ENCODE data around the gene TBX4.
"Not testable (repeated sequence)": the region's sequence is repeated elsewhere in the genome, so short reads cannot be mapped to it uniquely, and the experiment has no call there.

The TBX4 gene

DNA sequence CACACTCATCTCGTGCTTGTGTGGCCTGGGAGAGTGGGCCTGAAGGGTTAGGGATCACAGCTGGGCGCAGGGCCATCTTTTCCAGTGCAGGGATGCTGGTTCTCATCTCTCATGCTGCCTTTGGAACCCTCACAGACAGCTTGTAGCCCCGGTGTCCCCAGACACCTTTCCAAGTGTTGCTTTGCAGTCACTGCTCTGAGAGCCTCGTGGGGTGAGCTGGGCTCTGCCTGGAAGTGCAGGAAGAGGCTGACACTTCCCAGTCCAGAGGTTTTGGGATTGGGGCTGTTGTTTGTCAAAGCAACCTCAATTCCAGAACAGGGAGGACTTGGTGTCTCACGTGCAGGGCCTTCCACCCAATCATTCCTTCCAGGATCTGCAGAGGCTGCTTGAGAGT, 28.2 kb downstream of the TBX4 start:
- no peak for DNase-seq (ENCODE audit: low read depth in 2 of 3, low spot score in 2 of 3)

DNA sequence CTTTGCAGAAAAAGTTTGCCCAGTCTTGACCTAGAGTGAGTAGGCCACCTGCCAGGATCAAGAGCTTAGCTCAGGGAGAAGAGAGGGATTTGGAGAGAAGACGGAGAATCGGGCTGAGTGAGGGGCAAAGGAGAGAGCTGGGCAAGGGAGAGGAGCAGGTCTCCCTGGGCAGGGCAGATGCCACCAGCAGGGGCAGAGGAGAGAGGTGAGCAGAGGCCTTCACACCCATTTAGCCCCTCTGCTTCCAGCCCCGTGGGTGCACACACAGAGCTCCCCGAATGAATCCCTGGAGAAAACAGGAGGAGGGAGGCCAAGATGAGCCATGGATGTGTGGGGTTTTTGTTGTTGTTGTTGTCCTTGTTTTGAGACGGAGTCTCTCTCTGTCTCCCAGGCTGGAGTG, 29.2 kb downstream of the TBX4 start:
- DNase-seq (ENCODE audit: low read depth in 2 of 3, low spot score in 2 of 3), result no peak

DNA sequence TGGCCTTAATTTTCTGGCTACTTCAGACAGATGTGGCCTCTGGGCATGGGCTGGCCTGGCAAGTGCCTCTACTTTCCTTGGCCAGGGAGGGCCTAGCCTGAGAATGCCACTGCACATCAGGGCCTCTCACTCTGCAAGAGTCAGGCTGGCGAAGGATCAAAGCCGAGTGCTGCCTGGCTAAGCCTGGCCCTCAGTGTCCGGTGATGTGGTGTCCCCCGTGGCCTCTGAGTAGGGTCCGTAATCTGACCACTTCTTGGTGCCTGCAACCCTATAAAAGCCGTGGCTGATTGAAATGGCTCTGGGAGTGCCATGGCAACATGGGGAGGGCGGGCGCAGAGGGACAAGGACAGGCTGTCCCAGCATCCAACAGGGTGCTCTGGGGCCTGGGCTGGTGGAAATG, 30.2 kb downstream of the TBX4 start:
- no peak for DNase-seq (ENCODE audit: low read depth in 2 of 3, low spot score in 2 of 3)

DNA sequence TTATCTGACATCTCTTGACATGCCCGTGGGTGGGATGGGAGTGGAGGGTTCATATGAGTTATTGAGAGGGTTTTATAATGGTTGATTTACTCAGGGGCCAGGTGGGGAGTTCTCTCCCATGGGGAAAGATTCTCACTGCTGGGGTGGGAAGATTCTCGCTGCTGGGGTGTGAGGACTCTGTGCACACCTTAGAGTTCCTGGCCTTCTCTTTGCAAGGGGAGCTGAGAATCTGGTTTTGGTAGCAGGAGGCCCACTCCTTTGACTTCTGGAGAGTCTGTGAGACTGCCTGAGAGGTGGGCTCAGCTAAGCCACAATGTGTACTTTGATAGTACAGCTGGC, 31.5 kb downstream of the TBX4 start:
- DNase-seq (ENCODE audit: low read depth in 2 of 3, low spot score in 2 of 3), result no peak

DNA sequence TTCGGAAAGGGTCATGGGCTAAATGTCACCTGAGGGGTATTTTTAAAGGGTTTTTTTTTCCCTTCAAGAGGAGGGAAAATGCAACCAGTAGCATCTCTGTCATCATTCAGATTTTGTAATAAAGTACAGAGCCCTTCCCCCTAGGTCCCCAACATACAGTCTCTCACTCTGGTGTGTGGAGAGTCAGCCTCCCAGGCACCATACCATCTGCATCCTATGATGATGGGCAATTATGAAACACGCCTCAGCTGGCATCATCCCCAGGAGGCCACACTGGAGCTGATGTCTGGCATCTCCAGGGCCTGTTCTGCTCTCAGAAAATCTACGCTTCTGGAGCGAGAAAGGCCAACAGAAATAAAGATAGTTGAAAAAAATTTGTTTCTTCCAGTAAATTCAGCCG, 32.0 kb downstream of the TBX4 start:
- no peak for DNase-seq (ENCODE audit: low read depth in 2 of 3, low spot score in 2 of 3)

DNA sequence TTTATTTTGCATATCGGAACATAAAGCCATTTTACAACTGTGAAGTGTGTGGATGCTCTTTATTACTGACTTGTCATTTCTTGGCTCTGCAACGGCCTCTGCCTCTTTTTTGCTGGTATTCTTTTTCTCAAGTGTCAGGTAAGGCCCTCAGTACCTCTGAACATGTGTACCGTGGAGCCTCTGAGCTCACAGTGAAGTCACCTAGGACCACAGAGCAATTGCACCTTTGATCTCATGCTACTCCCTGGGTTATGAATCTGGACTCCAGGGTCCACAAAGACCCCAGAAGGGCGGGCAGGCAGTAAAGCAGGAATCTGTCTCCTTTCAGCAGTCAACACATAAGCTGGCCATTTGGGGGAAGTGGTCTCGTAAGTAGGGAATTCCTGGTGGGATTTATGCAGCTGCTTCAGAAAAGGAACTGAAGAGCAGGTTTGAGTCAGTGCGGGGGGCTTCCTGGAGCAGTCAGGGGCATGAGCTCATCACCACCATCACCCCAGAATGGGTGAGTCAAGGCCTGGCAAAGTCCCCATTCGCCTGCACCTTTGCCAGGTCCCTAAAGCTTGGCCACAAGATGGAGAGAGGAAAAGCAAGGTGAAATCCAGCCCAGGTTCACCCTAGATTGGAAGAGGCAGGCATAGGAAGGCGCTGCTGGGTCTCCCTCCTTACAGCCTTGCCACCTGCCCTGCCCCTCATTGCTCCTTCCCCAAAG, 33.0 kb downstream of the TBX4 start:
- no peak for DNase-seq (ENCODE audit: low read depth in 2 of 3, low spot score in 2 of 3)

DNA sequence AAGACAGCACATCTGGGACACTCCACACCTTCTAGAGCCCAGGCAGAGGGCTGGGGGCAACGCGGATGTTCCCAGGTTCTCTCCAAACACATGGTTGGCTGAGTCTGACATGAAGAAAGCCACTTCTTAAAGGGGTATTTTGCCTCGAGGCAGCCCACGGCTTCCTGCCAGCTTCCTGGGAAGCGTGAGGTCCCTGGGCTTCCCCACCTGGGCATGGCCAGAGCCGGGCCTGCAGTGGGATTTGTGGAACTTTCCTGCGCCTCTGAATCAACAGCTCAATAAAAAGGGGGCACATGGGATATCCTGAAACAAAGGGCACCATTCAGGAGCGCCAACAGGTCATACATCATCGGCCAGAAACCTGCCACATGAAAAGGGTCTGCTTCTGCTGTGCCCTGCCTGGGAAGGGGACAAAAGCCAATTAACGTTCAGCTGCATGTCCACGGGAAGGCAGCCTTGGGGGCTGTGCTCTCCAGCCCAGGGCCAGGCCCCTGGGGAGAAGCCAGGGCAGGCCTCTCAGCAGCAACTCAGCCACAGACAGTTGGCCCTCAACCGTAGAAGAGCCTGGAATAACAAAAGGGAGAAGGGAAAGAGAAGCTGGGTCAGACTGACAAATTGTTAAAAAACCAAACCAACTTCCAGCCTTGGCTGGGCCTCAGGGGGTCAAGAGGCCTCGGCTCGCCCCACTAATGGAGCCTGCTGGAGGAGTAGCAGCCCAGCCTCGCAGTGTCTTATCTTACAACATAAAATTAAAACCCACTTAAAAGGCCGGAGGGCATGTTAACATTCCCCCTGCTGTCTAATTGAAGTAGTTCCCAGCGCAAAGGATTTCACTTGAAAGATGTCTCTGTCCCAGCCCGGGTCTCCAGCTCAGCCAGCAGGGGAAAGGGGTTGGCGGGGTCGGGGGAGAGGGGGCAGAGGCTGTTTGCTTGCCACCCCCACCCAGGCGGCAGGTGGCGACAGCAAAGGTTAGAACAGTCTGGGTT, 34.2 kb downstream of the TBX4 start:
- no peak for DNase-seq (ENCODE audit: low read depth in 2 of 3, low spot score in 2 of 3)

DNA sequence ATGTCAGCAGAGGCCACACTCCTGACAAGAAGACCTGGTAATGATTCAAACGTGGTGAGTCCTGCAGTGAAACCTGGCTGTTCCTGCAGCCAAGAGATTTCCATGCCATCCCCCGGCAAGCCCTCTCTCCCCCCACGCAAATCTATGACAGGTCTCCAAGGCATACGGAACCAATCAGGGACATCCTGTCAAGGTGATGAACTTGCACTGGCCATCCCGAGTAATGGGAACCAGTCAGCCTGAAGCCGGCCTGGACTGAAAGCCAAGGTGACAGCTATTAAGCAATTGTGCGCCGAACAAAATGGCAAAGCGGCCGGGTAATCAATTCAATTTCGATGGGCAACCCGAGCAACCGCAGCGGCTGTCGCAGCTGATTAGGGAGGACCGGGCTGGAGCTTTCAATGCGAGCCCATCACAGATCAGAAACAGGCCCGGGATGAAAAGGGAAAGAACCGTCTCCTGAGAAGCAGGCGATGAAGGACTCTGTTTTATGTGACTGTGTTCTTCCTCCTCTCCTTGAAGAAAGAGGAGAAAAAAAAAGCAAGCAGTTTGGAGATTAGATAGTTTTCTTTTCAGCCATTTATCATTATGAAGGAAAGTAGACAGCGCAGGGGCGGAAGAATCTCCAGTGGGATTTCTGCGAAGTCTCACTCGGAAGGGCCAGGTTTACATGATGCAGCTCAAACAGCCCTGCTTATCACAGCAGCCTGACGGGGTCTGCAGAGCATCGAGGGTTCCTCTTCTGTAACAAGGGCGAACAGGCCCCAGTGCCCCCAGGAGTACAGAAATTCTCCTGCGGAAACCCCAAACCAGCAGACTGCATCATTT, 35.2 kb downstream of the TBX4 start:
- no peak for DNase-seq (ENCODE audit: low read depth in 2 of 3, low spot score in 2 of 3)

DNA sequence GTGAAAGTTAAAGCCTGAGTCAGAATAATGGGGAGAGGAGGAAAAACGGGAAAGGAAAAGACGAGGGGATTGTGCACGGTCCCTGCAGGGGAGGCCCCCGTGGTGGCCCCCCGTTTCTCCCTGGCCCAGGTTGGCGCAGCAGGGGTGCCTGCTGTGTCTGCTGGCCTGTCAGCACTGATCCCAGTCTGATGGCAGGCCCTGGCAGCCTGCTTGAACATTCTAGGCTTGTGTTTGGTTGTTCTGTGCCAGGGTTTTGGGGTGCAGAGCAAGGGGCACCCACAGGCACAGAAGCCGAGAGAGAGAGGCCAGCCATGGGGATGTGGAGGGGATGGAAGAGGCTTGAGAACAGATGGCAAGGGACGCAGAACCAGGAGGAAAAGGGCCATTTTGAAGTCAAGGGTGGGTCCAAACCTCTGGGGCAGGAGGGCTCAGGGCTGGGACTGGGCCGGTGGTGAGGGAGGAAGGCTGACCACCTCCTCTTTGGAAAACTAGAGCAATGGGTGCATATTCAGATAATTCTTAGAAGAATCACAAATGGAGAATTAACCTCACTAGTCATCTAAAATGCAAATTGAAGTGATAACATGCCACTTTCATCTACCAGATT, 35.9 kb downstream of the TBX4 start:
- no peak for DNase-seq (ENCODE audit: low read depth in 2 of 3, low spot score in 2 of 3)

DNA sequence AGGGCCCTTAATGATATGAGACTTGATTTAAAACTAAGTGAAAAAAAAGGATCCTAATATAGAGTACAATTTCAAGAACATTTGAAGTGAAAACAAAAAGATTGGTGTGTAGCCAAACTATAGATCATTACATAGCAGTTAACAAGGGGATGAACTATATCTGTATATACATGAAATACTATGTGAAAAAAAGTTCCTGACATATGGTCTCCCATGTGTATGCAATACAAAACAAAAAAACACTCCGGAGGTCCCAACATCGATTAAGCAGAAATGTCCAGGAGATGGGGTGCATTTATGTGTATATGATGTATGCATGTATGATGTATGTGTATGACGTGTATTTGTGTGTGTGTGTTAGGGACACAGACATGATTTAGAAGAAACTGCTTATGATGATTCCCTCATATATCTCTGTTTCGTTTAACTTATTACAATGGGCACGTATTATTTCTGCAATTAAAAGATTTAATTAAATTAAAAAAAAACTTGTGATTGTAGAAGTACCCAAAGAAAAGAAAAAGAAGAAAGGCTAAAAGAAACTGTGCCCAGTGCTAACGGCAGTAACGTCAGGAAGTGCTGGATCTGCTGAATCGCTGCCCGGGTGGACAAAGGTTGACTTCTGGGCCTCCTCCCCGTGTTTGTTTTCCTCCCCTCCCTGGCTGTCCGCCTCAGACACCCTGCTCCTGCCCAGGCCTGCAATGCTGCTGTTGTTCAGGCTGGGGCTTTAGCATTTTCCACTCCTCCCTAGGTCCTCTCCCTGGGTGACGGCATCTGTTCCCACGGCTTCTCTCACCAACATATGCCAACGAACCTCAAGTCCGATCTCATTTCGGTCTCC, 36.9 kb downstream of the TBX4 start:
- no peak for DNase-seq (ENCODE audit: low read depth in 2 of 3, low spot score in 2 of 3)

DNA sequence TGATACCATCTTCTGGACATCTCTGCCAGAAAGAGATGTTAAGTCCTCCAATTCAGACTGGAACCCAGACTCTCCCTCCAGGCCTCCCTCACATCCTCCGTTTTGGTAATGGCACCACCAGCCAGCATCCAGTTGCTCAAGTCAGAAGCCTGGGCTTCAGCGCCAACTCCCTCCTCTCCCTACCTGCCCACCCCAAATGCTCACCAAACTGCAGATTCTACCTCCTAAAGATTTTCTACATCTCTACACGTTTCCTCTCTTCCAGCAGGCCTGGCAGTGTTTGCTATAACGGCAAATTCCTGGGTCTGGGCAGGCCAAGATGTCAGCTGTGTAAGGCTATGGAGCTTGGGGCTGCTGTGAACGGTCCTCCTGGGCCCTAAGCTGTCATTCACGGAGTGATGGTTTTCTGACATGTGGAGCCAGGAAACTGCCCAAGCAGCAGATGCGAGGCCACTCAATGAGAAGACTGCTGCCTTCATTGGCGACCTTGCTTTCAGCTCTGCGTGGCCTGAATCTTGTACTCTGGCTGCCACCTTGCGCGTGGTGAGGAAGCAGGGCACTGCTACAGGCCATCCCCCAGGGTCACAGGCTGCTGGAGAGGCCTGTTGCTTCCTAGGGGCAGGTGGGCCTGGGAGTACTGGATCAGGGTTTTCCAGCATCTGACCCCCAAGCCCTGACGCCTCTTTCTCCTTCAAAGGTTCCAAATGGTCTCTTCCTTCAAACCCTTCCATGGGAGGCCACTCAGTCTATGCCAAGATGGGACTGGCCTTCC, 37.7 kb downstream of the TBX4 start:
- no peak for DNase-seq (ENCODE audit: low read depth in 2 of 3, low spot score in 2 of 3)

DNA sequence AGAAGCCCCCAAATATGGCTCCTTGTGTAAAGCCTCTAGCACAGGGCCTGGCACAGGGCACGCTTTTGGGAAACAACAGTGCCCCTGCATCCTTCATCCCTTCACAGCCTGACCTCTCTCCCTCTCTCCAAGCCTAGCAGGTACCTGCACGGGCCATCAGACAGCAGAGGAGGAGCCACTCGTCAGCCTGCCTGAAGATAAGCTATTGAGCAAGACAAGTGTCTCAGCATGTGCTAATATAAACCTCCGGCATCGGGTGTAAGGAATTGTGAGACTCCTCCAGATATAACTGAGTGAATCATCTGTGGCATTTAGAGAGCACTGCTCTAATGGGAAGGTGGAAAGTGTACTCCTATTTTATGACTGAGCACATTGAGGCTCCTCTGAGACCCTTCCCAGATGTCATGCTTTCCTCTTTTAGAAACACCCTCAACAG, 38.3 kb downstream of the TBX4 start:
- no peak for DNase-seq (ENCODE audit: low read depth in 2 of 3, low spot score in 2 of 3)

DNA sequence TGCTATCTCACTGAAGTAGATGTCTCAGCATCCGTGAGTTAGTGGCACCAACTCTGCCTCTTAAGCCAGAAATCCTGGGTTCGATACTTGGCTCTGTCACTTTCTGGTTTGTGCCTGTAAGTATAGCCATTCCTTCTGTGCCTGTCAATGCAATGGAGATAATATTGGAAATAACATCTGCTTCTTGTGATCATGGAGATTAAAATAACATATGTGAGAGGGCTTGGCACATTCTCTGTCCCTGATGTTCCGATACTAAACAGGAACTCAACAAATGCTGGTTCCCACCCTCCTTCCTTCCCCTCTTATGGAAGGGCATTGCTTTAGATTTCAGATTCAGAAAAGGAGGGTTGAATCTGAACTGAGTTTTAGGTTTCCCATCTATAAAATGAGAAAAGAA, 39.8 kb downstream of the TBX4 start:
- DNase-seq (ENCODE audit: low read depth in 2 of 3, low spot score in 2 of 3), result no peak

DNA sequence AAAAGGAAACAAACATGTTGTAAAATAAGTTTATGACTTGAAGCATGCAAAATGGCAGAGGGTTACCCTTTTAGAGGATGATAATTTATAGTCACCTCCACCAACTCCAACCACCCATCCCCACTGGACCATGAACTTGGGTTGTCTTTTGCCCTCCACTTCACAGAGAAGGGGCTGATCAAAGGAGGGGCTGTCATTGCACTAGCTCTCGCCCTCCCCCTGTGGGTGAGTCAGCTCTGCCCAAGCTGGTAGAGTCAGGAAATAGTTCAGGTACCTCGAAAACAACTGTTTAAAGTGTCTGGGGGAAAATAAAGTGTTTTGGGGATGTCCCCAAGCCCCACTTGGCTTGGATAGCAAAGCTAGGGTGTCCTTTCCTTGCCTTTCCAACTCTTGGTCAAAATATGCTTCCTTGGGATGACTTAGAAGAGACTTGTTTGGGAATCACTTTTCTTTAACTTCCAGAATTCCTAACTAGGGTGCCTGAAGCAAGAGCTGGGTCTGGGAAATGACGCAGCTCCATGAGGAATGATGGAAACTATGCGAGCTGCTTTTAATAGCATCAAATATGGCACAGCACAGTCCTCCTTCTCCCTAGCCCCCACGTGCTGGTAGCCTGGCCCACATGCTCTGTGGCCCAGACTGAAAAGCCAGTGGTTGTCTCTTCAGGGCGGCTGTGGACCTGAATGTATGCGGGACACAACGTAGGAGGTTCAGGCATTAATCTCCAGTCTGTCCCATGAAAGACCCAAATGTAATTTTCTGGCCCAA, 40.7 kb downstream of the TBX4 start:
- no peak for DNase-seq (ENCODE audit: low read depth in 2 of 3, low spot score in 2 of 3)

DNA sequence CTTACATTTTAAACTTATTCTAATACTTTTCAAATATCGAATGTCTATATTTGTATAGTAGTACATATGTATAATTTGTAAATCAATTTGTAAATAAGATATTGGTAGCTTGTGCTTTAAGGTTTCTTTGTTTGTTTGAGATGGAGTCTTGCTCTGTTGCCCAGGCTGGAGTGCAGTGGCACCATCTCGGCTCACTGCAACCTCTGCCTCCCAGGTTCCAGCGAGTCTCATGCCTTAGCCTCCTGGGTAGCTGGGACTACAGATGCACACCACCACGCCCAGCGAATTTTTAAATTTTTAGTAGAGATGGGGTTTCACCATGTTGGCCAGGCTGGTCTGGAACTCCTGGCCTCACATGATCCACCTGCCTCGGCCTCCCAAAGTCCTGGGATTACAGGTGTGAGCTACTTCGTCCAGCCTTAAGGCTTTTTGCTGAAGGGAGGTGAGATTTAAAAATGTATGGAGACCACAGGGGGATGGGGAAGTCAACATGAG, 41.7 kb downstream of the TBX4 start:
- DNase-seq (ENCODE audit: low read depth in 2 of 3, low spot score in 2 of 3), result not testable (repeated sequence)

DNA sequence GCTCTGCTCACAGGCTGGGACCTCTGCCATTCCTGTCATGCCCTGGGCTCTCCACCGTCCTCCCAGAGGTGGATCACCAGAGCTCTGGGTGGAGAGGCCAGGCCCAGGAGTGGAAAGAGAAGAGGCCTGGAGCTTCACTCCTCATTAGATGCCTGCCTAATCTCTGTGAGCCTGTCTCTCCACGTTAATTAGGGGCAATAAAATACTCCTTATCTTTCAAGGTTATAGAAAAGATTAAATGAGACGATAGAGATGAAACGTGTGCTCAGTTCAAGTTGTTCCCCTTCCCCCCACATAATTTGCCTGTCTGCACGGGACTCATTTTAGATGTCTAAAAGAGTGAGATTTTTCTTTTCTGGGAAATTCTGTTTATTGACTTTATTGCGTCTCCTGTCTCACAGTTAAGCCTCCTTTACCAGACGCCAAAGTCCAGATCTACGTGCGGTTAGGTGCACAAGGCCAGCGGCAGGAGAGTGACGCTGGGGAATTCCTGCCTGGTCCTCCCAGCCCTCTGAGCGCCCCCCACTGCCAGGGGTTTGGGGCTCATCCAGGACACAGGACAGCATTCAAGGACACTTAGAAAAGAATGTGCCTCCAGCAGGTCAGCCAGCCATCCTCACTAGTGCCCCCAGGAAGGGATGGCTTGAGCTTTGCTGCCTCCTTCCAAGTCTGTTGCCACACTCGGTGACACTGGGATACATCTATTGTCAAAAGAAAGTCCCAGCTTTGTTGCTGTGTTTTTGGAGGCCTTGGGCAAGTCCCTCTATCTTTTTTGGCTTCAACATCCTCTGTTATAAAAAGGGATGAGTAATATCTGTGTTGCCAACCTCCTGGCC, 42.3 kb downstream of the TBX4 start:
- DNase-seq (ENCODE audit: low read depth in 2 of 3, low spot score in 2 of 3), result no peak

DNA sequence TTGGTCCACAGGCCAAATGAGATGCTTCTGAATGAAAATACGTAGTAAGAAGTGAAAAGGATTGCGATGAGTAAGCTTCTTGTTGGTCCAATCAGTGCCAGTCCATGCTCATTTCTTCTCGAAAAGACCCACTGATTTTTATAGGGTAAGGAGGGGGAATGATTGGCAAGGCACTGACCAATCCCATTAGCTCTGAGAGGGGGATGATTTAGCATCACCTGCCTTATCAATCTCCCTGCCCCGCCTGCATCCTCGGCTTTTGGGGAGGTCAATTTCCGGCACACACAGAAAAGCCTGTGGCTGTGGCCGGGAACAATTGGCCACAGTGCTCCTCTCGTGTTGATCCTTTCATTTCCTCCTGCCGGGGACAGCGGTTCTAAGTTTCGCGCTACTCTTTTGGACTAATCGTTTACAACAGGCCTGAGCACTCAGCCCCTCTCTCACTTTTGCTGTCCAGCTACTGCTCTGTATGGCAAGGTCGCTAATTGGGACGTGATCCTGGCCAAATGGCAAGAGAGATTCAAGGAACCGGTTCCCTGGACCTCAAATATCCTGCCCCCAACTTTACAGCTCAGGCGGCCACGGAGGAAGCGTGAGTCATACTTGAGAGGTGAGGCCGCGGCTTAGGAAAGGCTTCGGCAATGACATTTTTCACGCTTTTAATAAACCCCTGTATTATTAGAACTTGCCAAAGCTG, 43.1 kb downstream of the TBX4 start:
- no peak for DNase-seq (ENCODE audit: low read depth in 2 of 3, low spot score in 2 of 3)
